ENCODE results near the gene RUNDC1.

The RUNDC1 gene

GRCh38 chr17:43031666-43032065 is 51.3 kb downstream of the RUNDC1 start:
- Histone ChIP-seq H3K4me3 (no peak overlapping the region), H3K27ac (no peak overlapping the region)

GRCh38 chr17:43033948-43034881 is 53.9 kb downstream of the RUNDC1 start:
- no peak overlapping the region for H3K27ac ChIP-seq
- no peak overlapping the region for H3K4me3 ChIP-seq

DNA sequence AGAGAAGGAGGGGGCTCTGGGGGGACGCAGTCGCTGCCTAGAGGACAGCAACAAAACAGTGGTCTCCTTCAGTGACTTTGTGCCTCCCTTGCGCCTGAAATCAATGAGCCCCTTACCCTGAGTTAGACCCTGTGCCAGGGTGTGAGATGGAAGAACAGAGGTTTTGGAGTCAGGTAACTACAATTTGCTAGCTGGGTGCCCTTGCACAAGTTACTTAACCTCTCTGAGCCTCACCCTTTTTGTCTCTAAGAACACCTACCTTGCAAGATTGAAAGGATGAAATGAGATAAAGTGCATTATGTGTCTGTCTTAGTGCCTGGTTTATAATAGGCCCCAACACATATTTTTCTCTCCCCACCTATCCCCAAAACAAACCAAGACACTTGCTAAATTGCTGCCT is 54.5 kb downstream of the RUNDC1 start:
- Histone ChIP-seq H3K27ac (no peak overlapping the region), H3K4me3 (no peak overlapping the region)

DNA sequence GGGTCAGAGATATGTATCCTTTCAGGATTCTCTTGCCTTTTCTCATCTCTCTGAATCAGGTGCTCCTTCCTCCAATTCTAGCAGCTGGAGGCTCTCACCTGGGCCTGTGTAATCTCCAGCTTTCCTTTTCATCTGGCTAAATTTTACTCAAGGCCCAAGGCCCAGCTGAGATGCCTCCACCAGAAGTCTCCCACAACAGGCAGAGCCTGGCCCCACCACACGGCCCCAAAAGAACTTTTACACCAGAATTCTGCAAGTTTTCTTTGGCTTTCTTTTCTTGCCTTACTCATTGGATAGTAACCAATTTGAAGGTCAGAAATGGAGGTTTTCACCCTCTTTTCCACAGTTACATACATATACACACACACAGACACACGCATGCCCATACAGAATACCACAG is 59.3 kb downstream of the RUNDC1 start:
- H3K4me3 ChIP-seq: no peak overlapping the region
- no peak overlapping the region for H3K27ac ChIP-seq

DNA sequence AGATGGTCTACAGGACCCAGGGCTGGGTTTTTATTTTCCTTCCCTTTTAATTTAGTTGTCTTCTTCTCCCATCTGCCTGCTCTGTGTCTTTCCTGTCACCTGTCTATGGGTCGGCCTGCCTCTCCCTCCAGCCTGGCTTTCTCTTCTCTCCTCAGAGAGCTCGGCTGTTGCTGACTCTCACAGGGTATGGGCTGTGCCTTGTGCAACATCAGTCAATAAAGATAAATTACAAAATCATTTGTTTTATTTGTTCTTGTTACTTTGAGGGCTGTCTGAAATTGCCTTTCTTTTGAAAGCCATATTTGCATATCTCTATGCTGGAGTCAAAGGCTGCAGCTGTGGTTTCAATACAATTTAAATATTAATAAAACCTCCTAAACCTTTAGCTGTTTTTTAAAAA is 60.3 kb downstream of the RUNDC1 start:
- no peak overlapping the region for H3K27ac ChIP-seq
- no peak overlapping the region for H3K4me3 ChIP-seq

DNA sequence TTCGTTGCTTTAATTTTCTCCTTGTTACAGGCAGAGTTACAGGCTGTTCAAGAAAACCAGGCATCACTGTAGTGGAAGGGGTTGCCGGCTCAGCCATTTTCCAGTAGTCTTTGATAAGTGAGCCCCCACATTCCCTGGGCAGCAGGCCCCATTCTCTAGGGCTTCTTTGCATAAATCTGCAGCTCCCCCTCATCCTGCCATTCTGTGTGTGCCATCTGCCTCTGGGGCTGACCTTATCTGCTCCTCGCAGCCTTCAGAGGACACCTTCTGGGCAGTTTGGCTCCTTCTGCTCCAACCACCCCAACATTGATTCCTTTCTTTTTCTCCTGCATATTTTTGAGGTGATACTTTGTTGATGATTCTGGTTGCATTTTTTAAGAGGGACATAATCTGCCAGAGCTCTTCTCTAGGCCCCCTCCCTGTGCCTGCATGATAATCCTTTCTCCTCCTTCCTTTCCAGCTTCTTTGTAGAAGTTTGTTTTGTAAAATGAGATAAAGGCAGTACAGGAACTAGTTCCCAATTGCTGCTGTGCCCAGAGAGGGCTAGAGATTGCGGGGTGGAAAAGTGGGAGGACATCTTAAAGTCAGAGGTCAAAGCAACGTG is 61.8 kb downstream of the RUNDC1 start:
- H3K27ac ChIP-seq: no peak overlapping the region
- no peak overlapping the region for H3K4me3 ChIP-seq

Data from skin epidermis (tissue), 12 donors.